Measurements from ENCODE around the gene GDF15. TPM values are rescaled to one million over a fixed set of nuclear protein-coding genes. Genes with fewer than 3 reads are reported as not detected.
A peak's percentile ranks its signal among the peaks of the same experiment; 100 is the strongest.

Gene GDF15
- total and polyA plus RNA-seq, 2 experiments from 2014 or later: 12.6 to 19.8 TPM

GRCh38 chr19:18428787-18429674 is 43.1 kb downstream of the GDF15 start:
- no peaks in the 10 kb centered on the region for H3K36me3 ChIP-seq (ENCODE audit: insufficient read depth)
- H3K9me3 Mint-ChIP-seq: no peaks in the 10 kb centered on the region
- peak; percentile 96 for DNase-seq (ENCODE audit: low spot score)
- peak overlapping the region; percentile 64; the same call in 2 of the 3 replicates for H3K4me3 Mint-ChIP-seq
- no peak overlapping the region for H3K27ac ChIP-seq (ENCODE audit: low read depth)
- peaks cover 1% of the 10 kb centered on the region; the same call in 1 of the 2 replicates for H4K20me1 ChIP-seq (replicated peaks; ENCODE audit: insufficient read depth)
- no peaks in the 10 kb centered on the region for H3K9me2 ChIP-seq (ENCODE audit: insufficient read depth)
- H3K79me2 ChIP-seq (replicated peaks; ENCODE audit: insufficient read depth): no peaks in the 10 kb centered on the region
- peaks cover 38% of the 10 kb centered on the region; the same call in 1 of the 2 replicates for H3K4me1 ChIP-seq (ENCODE audit: insufficient read depth)
- H3K27me3 Mint-ChIP-seq (ENCODE audit: insufficient read depth, low read depth, poor library complexity): peaks cover 13% of the 10 kb centered on the region
- TF ChIP-seq STAT1 (IDR thresholded peaks at IDR 0.05; ENCODE audit: unreplicated experiment) (no peak), EZH2phosphoT487 (IDR thresholded peaks at IDR 0.05; ENCODE audit: unreplicated experiment) (no peak), ZNF331 (CRISPR knock-in tag; IDR thresholded peaks at IDR 0.05; ENCODE audit: low read depth) (no peak), EZH2 (IDR thresholded peaks at IDR 0.05; ENCODE audit: low read depth, unreplicated experiment) (no peak), CTCF (conservative IDR thresholded peaks at IDR 0.05; ENCODE audit: low read depth in 2 of 2) (no peak), JUNB (IDR thresholded peaks at IDR 0.05; ENCODE audit: unreplicated experiment) (no peak), POLR2AphosphoS5 (IDR thresholded peaks at IDR 0.05; ENCODE audit: low read depth) (no peak)
- peak overlapping the region; percentile 91 for H3K4me2 ChIP-seq
- H3F3A ChIP-seq (replicated peaks; ENCODE audit: low read depth): peaks cover 3% of the 10 kb centered on the region; the same call in 1 of the 2 replicates
- peak overlapping the region; percentile 73 for H3K4me3 ChIP-seq
- H3K27me3 ChIP-seq (ENCODE audit: insufficient read depth): no peaks in the 10 kb centered on the region
- ATAC-seq: peak; percentile 64
- H3K4me1 Mint-ChIP-seq: peaks cover 21% of the 10 kb centered on the region
- H3K36me3 Mint-ChIP-seq (ENCODE audit: low read depth): no peaks in the 10 kb centered on the region
- H2AFZ ChIP-seq: peak overlapping the region; percentile 59; the same call in 1 of the 2 replicates
- H3K27ac Mint-ChIP-seq: no peak overlapping the region

- Mint-ChIP-seq H3K9me3 (no peaks in the 10 kb centered on the region), H3K4me3 (peak overlapping the region; percentile 64), H3K27me3 (ENCODE audit: insufficient read depth, low read depth, poor library complexity) (peaks cover 18% of the 10 kb centered on the region), H3K4me1 (peaks cover 21% of the 10 kb centered on the region), H3K27ac (no peak overlapping the region), H3K36me3 (ENCODE audit: low read depth) (peaks cover 5% of the 10 kb centered on the region; the same call in 2 of the 3 replicates)
- ATAC-seq (no peak), DNase-seq (ENCODE audit: low spot score) (no peak)
- peak overlapping the region; percentile 73 for H3K4me3 ChIP-seq
- TF ChIP-seq NANOG (IDR thresholded peaks at IDR 0.05; ENCODE audit: borderline replicate concordance): no peak
- TF ChIP-seq CTCF (conservative IDR thresholded peaks at IDR 0.05; ENCODE audit: low read depth in 2 of 2): no peak
- no peak for TF ChIP-seq REST (IDR thresholded peaks at IDR 0.05; ENCODE audit: unreplicated experiment)
- no peak for TF ChIP-seq JUNB (IDR thresholded peaks at IDR 0.05; ENCODE audit: unreplicated experiment)
- no peak for TF ChIP-seq ZNF114 (CRISPR knock-in tag; IDR thresholded peaks at IDR 0.05)
- no peak for TF ChIP-seq EZH2phosphoT487 (IDR thresholded peaks at IDR 0.05; ENCODE audit: unreplicated experiment)
- no peak; the same call in 1 of the 2 replicates for TF ChIP-seq POLR2AphosphoS5 (IDR thresholded peaks at IDR 0.05; ENCODE audit: low read depth)
- no peak for TF ChIP-seq EZH2 (IDR thresholded peaks at IDR 0.05; ENCODE audit: low read depth, unreplicated experiment)
- H2AFZ ChIP-seq: 0 out of 2 replicates have a peak overlapping the region, but pooled peaks have one; percentile 59
- H3K9me2 ChIP-seq (ENCODE audit: insufficient read depth): no peaks in the 10 kb centered on the region
- H3K27ac ChIP-seq (ENCODE audit: low read depth): no peak overlapping the region
- H3K36me3 ChIP-seq (ENCODE audit: insufficient read depth): no peaks in the 10 kb centered on the region
- H3K4me2 ChIP-seq: peak overlapping the region; percentile 91
- no peaks in the 10 kb centered on the region for H3K79me2 ChIP-seq (replicated peaks; ENCODE audit: insufficient read depth)
- peaks cover 11% of the 10 kb centered on the region; the same call in 1 of the 2 replicates for H3F3A ChIP-seq (replicated peaks; ENCODE audit: low read depth)
- H4K20me1 ChIP-seq (replicated peaks; ENCODE audit: insufficient read depth): no peaks in the 10 kb centered on the region; the same call in 1 of the 2 replicates
- H3K4me1 ChIP-seq (ENCODE audit: insufficient read depth): peaks cover 44% of the 10 kb centered on the region
- no peaks in the 10 kb centered on the region for H3K27me3 ChIP-seq (ENCODE audit: insufficient read depth)
Measured at GRCh38 chr19:18429717-18430416, 43.9 kb downstream of the GDF15 start.

All from GM23338 (cell line).